ENCODE measurements around the gene BCL2L1. TPM values are rescaled to one million over a fixed set of nuclear protein-coding genes. Genes with fewer than 3 reads are reported as not detected.

Gene BCL2L1
- total and polyA plus RNA-seq, 2 donors (not counting 1 experiment from before 2014, with no cell fraction given), result 61.8 to 77.1 TPM

DNA sequence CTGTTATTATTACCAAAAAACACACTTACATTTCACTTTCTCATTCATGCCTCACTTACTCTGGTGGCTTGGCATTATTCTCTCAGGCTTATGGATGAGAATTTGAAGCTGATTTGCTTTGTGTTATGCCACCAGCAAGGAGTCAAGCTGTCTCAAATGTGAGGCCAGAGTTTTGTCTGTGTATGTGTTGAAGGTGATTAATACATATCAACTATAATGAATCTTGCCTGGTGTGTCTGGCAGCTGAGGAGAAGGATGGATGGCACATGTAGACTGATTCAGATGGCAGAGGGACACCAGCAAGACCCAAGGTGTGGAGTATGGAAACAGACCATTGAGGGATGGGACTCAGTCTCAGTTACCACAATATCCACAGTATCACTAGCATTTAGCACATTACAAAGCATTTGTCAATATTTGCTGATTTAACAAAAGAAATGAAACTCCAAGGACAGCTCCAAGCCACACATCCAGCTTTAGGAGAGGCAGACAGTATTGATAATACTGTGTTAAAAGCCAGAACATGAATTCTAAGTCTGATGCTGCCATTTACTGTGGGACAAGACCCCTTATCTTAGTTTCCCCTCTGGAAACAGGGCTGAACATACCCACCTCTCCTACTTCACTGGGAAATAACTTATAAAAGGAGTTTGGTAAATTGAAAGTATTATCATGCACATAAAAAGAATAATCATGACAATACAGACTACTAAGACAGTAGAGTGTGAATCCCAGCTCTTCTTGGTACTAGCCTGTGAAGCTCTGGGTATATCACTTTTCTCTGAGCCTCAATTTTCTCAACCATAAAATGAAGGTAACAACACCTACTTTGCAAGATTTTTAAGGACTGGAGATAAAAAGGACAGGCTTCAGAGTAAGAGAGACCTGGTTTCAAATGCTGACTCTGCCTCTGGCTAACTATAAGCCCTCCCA lies 11.2 kb downstream of the BCL2L1 start:
- H3K4me3 ChIP-seq (replicated peaks in 1 of 4; ENCODE audit: control extremely low read depth in 1 of 4, insufficient read depth in 1 of 4, low read depth in 3 of 4, low read length in 4 of 4), result no peak overlapping the region
- no peaks in the 10 kb centered on the region for H3K27me3 ChIP-seq (ENCODE audit: control insufficient read depth, insufficient read depth, low read length)
- peaks cover 16% of the 10 kb centered on the region for H3K36me3 ChIP-seq (ENCODE audit: control insufficient read depth, insufficient read depth, low read length)
- H3K27ac ChIP-seq (ENCODE audit: insufficient read depth, low read length), result peak overlapping the region; percentile 97
- TF ChIP-seq, protein P1, sequence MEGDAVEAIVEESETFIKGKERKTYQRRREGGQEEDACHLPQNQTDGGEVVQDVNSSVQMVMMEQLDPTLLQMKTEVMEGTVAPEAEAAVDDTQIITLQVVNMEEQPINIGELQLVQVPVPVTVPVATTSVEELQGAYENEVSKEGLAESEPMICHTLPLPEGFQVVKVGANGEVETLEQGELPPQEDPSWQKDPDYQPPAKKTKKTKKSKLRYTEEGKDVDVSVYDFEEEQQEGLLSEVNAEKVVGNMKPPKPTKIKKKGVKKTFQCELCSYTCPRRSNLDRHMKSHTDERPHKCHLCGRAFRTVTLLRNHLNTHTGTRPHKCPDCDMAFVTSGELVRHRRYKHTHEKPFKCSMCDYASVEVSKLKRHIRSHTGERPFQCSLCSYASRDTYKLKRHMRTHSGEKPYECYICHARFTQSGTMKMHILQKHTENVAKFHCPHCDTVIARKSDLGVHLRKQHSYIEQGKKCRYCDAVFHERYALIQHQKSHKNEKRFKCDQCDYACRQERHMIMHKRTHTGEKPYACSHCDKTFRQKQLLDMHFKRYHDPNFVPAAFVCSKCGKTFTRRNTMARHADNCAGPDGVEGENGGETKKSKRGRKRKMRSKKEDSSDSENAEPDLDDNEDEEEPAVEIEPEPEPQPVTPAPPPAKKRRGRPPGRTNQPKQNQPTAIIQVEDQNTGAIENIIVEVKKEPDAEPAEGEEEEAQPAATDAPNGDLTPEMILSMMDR (conservative IDR thresholded peaks at IDR 0.05 in 1 of 2, IDR thresholded peaks at IDR 0.05 in 1 of 2; ENCODE audit: low read depth in 1 of 2, low read length in 2 of 2), result no peak
- no peak for TF ChIP-seq EZH2 (IDR thresholded peaks at IDR 0.05; ENCODE audit: low read length, missing control alignments)
- peak overlapping the region; percentile 82 for H3K4me2 ChIP-seq (ENCODE audit: extremely low read depth, insufficient read depth, low read length)
- H3K9me3 ChIP-seq (ENCODE audit: control insufficient read depth, insufficient read depth, low read depth, low read length), result no peaks in the 10 kb centered on the region
- H3K9ac ChIP-seq (ENCODE audit: insufficient read depth, low read length), result no peak overlapping the region
- H3K79me2 ChIP-seq (ENCODE audit: control insufficient read depth, insufficient read depth, low read length), result peaks cover 88% of the 10 kb centered on the region
- peaks cover 32% of the 10 kb centered on the region for H3K4me1 ChIP-seq (ENCODE audit: control insufficient read depth, extremely low read depth, insufficient read depth, low read length)
- no peak for DNase-seq (ENCODE audit: low read depth in 2 of 2)
- H4K20me1 ChIP-seq (ENCODE audit: control insufficient read depth, extremely low read depth, insufficient read depth, low read length), result no peaks in the 10 kb centered on the region
- no peak overlapping the region for H2AFZ ChIP-seq (ENCODE audit: low read length)

DNA sequence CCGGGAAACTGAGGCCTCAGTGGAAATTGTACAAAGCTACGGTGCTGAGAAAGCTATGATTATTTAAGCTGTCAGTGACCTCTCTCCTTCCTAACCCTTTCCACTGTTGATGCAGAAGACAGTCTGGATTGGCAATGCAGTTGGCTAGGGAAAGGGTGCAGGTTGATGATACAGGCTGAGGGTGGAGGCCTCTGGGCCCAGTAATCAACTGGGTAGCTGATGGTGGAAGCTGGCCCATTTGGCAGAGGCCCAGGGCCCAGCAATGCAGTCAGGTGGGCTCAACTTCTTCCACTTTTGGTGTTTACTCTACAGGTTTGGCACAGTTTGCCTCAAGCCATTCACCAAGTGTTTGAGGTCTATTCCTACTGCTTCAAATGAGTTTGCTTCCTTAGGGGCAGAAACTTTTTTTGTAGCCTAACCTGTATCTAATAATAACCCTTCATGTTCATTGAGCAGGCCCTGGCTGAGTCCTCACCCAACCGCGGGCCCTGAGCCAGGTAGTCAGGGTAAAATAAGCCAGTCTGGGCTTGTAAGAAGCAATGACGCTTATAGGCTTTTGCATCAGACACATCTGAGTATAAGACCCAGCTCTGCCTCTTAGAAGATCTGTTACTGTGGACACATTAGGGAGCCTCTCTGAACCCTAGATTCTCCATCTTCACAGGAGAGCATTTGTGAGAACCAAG lies 12.1 kb downstream of the BCL2L1 start:
- Histone ChIP-seq H3K27me3 (ENCODE audit: control insufficient read depth, insufficient read depth, low read length) (no peaks in the 10 kb centered on the region), H3K27ac (ENCODE audit: insufficient read depth, low read length) (no peak overlapping the region), H3K4me1 (ENCODE audit: control insufficient read depth, extremely low read depth, insufficient read depth, low read length) (peaks cover 30% of the 10 kb centered on the region), H3K9ac (ENCODE audit: insufficient read depth, low read length) (no peak overlapping the region), H3K79me2 (ENCODE audit: control insufficient read depth, insufficient read depth, low read length) (peaks cover 88% of the 10 kb centered on the region), H3K4me2 (ENCODE audit: extremely low read depth, insufficient read depth, low read length) (no peak overlapping the region), H3K36me3 (ENCODE audit: control insufficient read depth, insufficient read depth, low read length) (peaks cover 18% of the 10 kb centered on the region), H3K4me3 (replicated peaks in 1 of 4; ENCODE audit: control extremely low read depth in 1 of 4, insufficient read depth in 1 of 4, low read depth in 3 of 4, low read length in 4 of 4) (no peak overlapping the region), H2AFZ (ENCODE audit: low read length) (no peak overlapping the region), H3K9me3 (ENCODE audit: control insufficient read depth, insufficient read depth, low read depth, low read length) (no peaks in the 10 kb centered on the region), H4K20me1 (ENCODE audit: control insufficient read depth, extremely low read depth, insufficient read depth, low read length) (no peaks in the 10 kb centered on the region)
- TF ChIP-seq, protein P1 (conservative IDR thresholded peaks at IDR 0.05 in 1 of 2, IDR thresholded peaks at IDR 0.05 in 1 of 2; ENCODE audit: low read depth in 1 of 2, low read length in 2 of 2), result no peak
- TF ChIP-seq EZH2 (IDR thresholded peaks at IDR 0.05; ENCODE audit: low read length, missing control alignments), result no peak
- peak in 1 of 2 donors; percentile 44 for DNase-seq (ENCODE audit: low read depth in 2 of 2)

DNA sequence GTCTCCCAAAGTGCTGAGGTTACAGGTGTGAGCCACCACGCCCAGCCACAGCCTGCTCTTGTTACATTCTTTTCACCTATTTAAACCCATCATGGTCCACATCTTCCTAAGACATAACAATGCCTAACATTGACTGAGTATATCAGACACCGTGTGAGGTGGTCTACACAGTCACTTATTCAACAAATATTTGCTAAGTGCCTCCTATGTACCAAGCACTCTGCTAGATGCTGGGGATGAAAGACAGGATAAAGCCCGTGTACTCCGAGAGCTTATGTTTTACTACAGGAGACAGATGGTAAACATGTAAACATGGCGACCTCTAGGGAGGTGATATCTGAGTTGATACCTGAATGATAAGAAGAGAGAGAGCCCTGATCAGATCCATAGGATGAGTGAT lies 12.7 kb downstream of the BCL2L1 start:
- Histone ChIP-seq H3K27me3 (ENCODE audit: control insufficient read depth, insufficient read depth, low read length) (no peaks in the 10 kb centered on the region), H3K27ac (ENCODE audit: insufficient read depth, low read length) (no peak overlapping the region), H3K4me1 (ENCODE audit: control insufficient read depth, extremely low read depth, insufficient read depth, low read length) (peaks cover 27% of the 10 kb centered on the region), H3K36me3 (ENCODE audit: control insufficient read depth, insufficient read depth, low read length) (peaks cover 19% of the 10 kb centered on the region), H2AFZ (ENCODE audit: low read length) (no peak overlapping the region), H3K4me2 (ENCODE audit: extremely low read depth, insufficient read depth, low read length) (no peak overlapping the region), H3K9me3 (ENCODE audit: control insufficient read depth, insufficient read depth, low read depth, low read length) (no peaks in the 10 kb centered on the region), H4K20me1 (ENCODE audit: control insufficient read depth, extremely low read depth, insufficient read depth, low read length) (no peaks in the 10 kb centered on the region), H3K4me3 (replicated peaks in 1 of 4; ENCODE audit: control extremely low read depth in 1 of 4, insufficient read depth in 1 of 4, low read depth in 3 of 4, low read length in 4 of 4) (no peak overlapping the region), H3K79me2 (ENCODE audit: control insufficient read depth, insufficient read depth, low read length) (peaks cover 89% of the 10 kb centered on the region), H3K9ac (ENCODE audit: insufficient read depth, low read length) (no peak overlapping the region)
- no peak for DNase-seq (ENCODE audit: low read depth in 2 of 2)
- TF ChIP-seq, protein P1 (conservative IDR thresholded peaks at IDR 0.05 in 1 of 2, IDR thresholded peaks at IDR 0.05 in 1 of 2; ENCODE audit: low read depth in 1 of 2, low read length in 2 of 2), result no peak
- TF ChIP-seq EZH2 (IDR thresholded peaks at IDR 0.05; ENCODE audit: low read length, missing control alignments), result no peak
